CD4-positive, alpha-beta T cell (primary cell): ENCODE data around the gene PCDHGC4. TPM values are rescaled to one million over a fixed set of nuclear protein-coding genes. Genes with fewer than 3 reads are reported as not detected.

Experiments
- ATAC-seq: fragments of 200-7000 bp; cut with Tn5 transposase; one replicate; pipeline ENCODE4 v1.10.0; 2022; ENCODE audit warnings: mild to moderate bottlenecking; ENCODE audit not compliant: poor library complexity
- CTCF ChIA-PET: fragments of 350-600 bp; sonication (Branson Sonifier 250); formaldehyde crosslinking; loops from one replicate; lab custom pipeline; 2021; ENCODE audit warnings: antibody characterized with exemption, inconsistent platforms; lab: Charles Lee
- POLR2A ChIA-PET: fragments of 350-600 bp; sonication (Branson Sonifier 250); formaldehyde crosslinking; loops from one replicate; lab custom pipeline; 2021; ENCODE audit warnings: antibody characterized with exemption, inconsistent platforms; lab: Charles Lee
- DNase-seq, 14 experiments: peaks; one replicate each; pipeline ENCODE4 v3.0.0-alpha.2; 2013 to 2020; ENCODE audit warnings: mixed read lengths in 2 of 14
- H3K27ac ChIP-seq, 2 donors: one replicate each; pipeline versions ENCODE4 v1.5.1 to v1.7.0; 2013; ENCODE audit warnings: low read length in 2 of 2, low read depth in 1 of 2, mild to moderate bottlenecking in 1 of 2
- H3K27me3 ChIP-seq, 2 experiments: 1 replicate in 1 of 2; 2 replicates in 1 of 2; pipeline versions ENCODE4 v1.6.1 to v1.7.0; 2013; ENCODE audit warnings: low read length in 2 of 2, control low read depth in 1 of 2, mild to moderate bottlenecking in 1 of 2, moderate library complexity in 1 of 2; ENCODE audit not compliant: insufficient read depth in 2 of 2, control insufficient read depth in 1 of 2
- H3K36me3 ChIP-seq: one replicate; pipeline ENCODE4 v1.6.1; 2013; ENCODE audit warnings: low read length, control low read depth; ENCODE audit not compliant: insufficient read depth
- H3K4me1 ChIP-seq: one replicate; pipeline ENCODE4 v1.6.1; 2013; ENCODE audit warnings: low read length, control low read depth; ENCODE audit not compliant: insufficient read depth
- H3K4me3 ChIP-seq: one replicate; pipeline ENCODE4 v1.5.1; 2013; ENCODE audit warnings: mild to moderate bottlenecking, low read length, moderate library complexity
- H3K9me3 ChIP-seq, 2 experiments: 1 replicate in 1 of 2; 2 replicates in 1 of 2; pipeline versions ENCODE4 v1.6.1 to v1.7.0; 2013; ENCODE audit warnings: low read length in 2 of 2, mild to moderate bottlenecking in 2 of 2, control low read depth in 1 of 2, moderate library complexity in 1 of 2; ENCODE audit not compliant: control insufficient read depth in 1 of 2, insufficient read depth in 1 of 2
- H3K27ac Mint-ChIP-seq: one replicate; pipeline ENCODE4 v1.8.0; 2020; ENCODE audit warnings: mixed read lengths
- H3K27me3 Mint-ChIP-seq: one replicate; pipeline ENCODE4 v1.8.0; 2021; ENCODE audit warnings: mixed read lengths
- H3K36me3 Mint-ChIP-seq: one replicate; pipeline ENCODE4 v1.8.0; 2021; ENCODE audit warnings: low read depth, mixed read lengths
- H3K4me1 Mint-ChIP-seq: one replicate; pipeline ENCODE4 v1.8.0; 2021; ENCODE audit warnings: low read depth, mixed read lengths
- H3K4me3 Mint-ChIP-seq: one replicate; pipeline ENCODE4 v1.8.0; 2020; ENCODE audit warnings: mild to moderate bottlenecking, mixed read lengths
- H3K9me3 Mint-ChIP-seq: one replicate; pipeline ENCODE4 v1.8.0; 2020; ENCODE audit warnings: mixed read lengths
- intact Hi-C, 2 experiments: fragments of 100-400 bp; cut with DNase I in 1 of 2; cut with micrococcal nuclease in 1 of 2; formaldehyde crosslinking; loops; one replicate each; pipeline versions ENCODE4 v1.15.1 to v1.9.0; 2023 to 2025; cut with DNase I, micrococcal nuclease
- total RNA-seq, 174 experiments: library from RNA in 2 of 174; stranded (reverse) in 2 of 174; gene quantifications; one replicate each; pipeline ENCODE4 v1.2.3 and lab custom pipeline; 2021 to 2026
- TF ChIP-seq, protein P1 (sequence below): fragments of 200-600 bp; IDR thresholded peaks from one replicate; pipeline ENCODE4 v1.8.0; 2022; ENCODE audit warnings: antibody characterized with exemption, mild to moderate bottlenecking

The PCDHGC4 gene
- total RNA-seq, 2 experiments from 2014 or later, result not detected

GRCh38 chr5:141440341-141440740, 44.5 kb upstream of the PCDHGC4 start:
- H3K4me1 Mint-ChIP-seq, result no peaks in the 10 kb centered on the region
- peaks cover 66% of the 10 kb centered on the region for H3K27me3 Mint-ChIP-seq
- H3K9me3 ChIP-seq, result peaks cover 0 to 9% of the 10 kb centered on the region in 2 experiments
- no peak overlapping the region for H3K27ac ChIP-seq
- no peak for DNase-seq
- H3K4me1 ChIP-seq, result no peaks in the 10 kb centered on the region
- TF ChIP-seq, protein P1, sequence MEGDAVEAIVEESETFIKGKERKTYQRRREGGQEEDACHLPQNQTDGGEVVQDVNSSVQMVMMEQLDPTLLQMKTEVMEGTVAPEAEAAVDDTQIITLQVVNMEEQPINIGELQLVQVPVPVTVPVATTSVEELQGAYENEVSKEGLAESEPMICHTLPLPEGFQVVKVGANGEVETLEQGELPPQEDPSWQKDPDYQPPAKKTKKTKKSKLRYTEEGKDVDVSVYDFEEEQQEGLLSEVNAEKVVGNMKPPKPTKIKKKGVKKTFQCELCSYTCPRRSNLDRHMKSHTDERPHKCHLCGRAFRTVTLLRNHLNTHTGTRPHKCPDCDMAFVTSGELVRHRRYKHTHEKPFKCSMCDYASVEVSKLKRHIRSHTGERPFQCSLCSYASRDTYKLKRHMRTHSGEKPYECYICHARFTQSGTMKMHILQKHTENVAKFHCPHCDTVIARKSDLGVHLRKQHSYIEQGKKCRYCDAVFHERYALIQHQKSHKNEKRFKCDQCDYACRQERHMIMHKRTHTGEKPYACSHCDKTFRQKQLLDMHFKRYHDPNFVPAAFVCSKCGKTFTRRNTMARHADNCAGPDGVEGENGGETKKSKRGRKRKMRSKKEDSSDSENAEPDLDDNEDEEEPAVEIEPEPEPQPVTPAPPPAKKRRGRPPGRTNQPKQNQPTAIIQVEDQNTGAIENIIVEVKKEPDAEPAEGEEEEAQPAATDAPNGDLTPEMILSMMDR, result no peak
- CTCF ChIA-PET, result no interaction called here
- H3K36me3 Mint-ChIP-seq, result no peaks in the 10 kb centered on the region
- no peaks in the 10 kb centered on the region for H3K36me3 ChIP-seq
- H3K4me3 ChIP-seq, result no peak overlapping the region
- H3K27me3 ChIP-seq, result peaks cover 0 to 5% of the 10 kb centered on the region in 2 experiments
- ATAC-seq, result no peak
- intact Hi-C loops, result no loop called here
- POLR2A ChIA-PET, result no interaction called here
- H3K27ac Mint-ChIP-seq, result no peak overlapping the region
- no peaks in the 10 kb centered on the region for H3K9me3 Mint-ChIP-seq
- H3K4me3 Mint-ChIP-seq, result no peak overlapping the region

GRCh38 chr5:141441571-141442170, 43.2 kb upstream of the PCDHGC4 start:
- Histone ChIP-seq H3K4me1 (no peaks in the 10 kb centered on the region), H3K27me3 (peaks cover 0 to 9% of the 10 kb centered on the region in 2 experiments), H3K36me3 (no peaks in the 10 kb centered on the region), H3K4me3 (no peak overlapping the region), H3K9me3 (peaks cover 0 to 9% of the 10 kb centered on the region in 2 experiments), H3K27ac (no peak overlapping the region)
- H3K36me3 Mint-ChIP-seq, result no peaks in the 10 kb centered on the region
- H3K27ac Mint-ChIP-seq, result no peak overlapping the region
- H3K27me3 Mint-ChIP-seq, result peaks cover 66% of the 10 kb centered on the region
- TF ChIP-seq, protein P1, result no peak
- H3K4me1 Mint-ChIP-seq, result no peaks in the 10 kb centered on the region
- ChIA-PET CTCF (no interaction called here), POLR2A (no interaction called here)
- H3K9me3 Mint-ChIP-seq, result no peaks in the 10 kb centered on the region
- ATAC-seq, result no peak
- DNase-seq, result no peak
- H3K4me3 Mint-ChIP-seq, result no peak overlapping the region
- intact Hi-C loops, result no loop called here

GRCh38 chr5:141465351-141465750, 19.5 kb upstream of the PCDHGC4 start:
- Histone ChIP-seq H3K4me1 (no peaks in the 10 kb centered on the region), H3K36me3 (no peaks in the 10 kb centered on the region), H3K27ac (no peak overlapping the region), H3K4me3 (no peak overlapping the region), H3K27me3 (no peaks in the 10 kb centered on the region), H3K9me3 (peaks cover 0 to 7% of the 10 kb centered on the region in 2 experiments)
- Mint-ChIP-seq H3K36me3 (no peaks in the 10 kb centered on the region), H3K4me3 (no peak overlapping the region), H3K4me1 (no peaks in the 10 kb centered on the region), H3K9me3 (peaks cover 2% of the 10 kb centered on the region), H3K27ac (no peak overlapping the region), H3K27me3 (peaks cover 44% of the 10 kb centered on the region)
- ChIA-PET CTCF (interaction anchor here (1.7 kb wide), 1 partner anchor 10 kb away, joined by 4 read pairs; no protein-coding TSS in a partner anchor), POLR2A (no interaction called here)
- DNase-seq (no peak), ATAC-seq (no peak)
- intact Hi-C loops, result no loop called here
- TF ChIP-seq, protein P1, result no peak
